Muscle layer of duodenum (tissue), 2 donors: Measurements from ENCODE around the gene SLC25A25.

Experiments used
- H3K27ac ChIP-seq: one replicate; pipeline ENCODE4 v1.7.0; 2013; ENCODE audit warnings: mild to moderate bottlenecking, low read length
- H3K27me3 ChIP-seq: one replicate; pipeline ENCODE4 v1.7.0; 2013; ENCODE audit warnings: low read depth, mild to moderate bottlenecking, control low read depth, low read length
- H3K36me3 ChIP-seq, 2 donors: one replicate each; pipeline ENCODE4 v1.7.0; 2013; ENCODE audit warnings: low read length in 2 of 2, control low read depth in 1 of 2, mild to moderate bottlenecking in 1 of 2; ENCODE audit not compliant: insufficient read depth in 2 of 2, control insufficient read depth in 1 of 2
- H3K4me1 ChIP-seq, 2 donors: one replicate each; pipeline ENCODE4 v1.7.0; 2013; ENCODE audit warnings: low read length in 2 of 2, mild to moderate bottlenecking in 2 of 2, control low read depth in 1 of 2, moderate library complexity in 1 of 2; ENCODE audit not compliant: insufficient read depth in 2 of 2, control insufficient read depth in 1 of 2
- H3K4me3 ChIP-seq, 2 donors: one replicate each; pipeline ENCODE4 v1.7.0; 2013; ENCODE audit warnings: low read length in 2 of 2, low read depth in 1 of 2, mild to moderate bottlenecking in 1 of 2
- H3K9me3 ChIP-seq, 2 donors: one replicate each; pipeline ENCODE4 v1.7.0; 2013; ENCODE audit warnings: low read length in 2 of 2, control low read depth in 1 of 2, mild to moderate bottlenecking in 1 of 2; ENCODE audit not compliant: control insufficient read depth in 1 of 2
- donor health status: healthy.

The SLC25A25 gene

GRCh38 chr9:128101231-128101661 is 33.2 kb downstream of the SLC25A25 start:
- Histone ChIP-seq H3K27me3 (no peaks in the 10 kb centered on the region), H3K4me3 (peak overlapping the region in 1 of 2 donors; percentile 27), H3K36me3 (peaks cover 47 to 54% of the 10 kb centered on the region in 2 donors), H3K9me3 (no peaks in the 10 kb centered on the region), H3K4me1 (peaks cover 6 to 34% of the 10 kb centered on the region in 2 donors), H3K27ac (no peak overlapping the region)

- no peak overlapping the region for H3K27ac ChIP-seq
- peaks cover 51 to 59% of the 10 kb centered on the region in 2 donors for H3K36me3 ChIP-seq
Measured at GRCh38 chr9:128101690-128102089, 33.7 kb downstream of the SLC25A25 start.

DNA sequence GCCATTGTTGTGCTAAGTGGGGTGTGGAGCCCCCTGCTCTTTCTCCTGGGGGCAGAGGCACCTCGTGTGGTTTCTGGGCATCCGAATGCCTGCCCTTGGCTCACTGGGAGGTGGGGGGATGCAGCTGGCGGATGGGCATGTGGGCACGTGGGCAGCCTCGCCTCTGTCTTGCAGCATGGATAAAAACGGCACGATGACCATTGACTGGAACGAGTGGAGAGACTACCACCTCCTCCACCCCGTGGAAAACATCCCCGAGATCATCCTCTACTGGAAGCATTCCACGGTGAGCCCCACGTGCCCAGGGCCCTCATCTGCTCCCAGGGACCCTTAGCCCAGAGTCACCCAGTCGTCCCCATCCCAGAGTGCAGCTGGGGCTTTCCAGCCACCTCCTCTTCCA is 34.2 kb downstream of the SLC25A25 start:
- H3K36me3 ChIP-seq, result peaks cover 56 to 64% of the 10 kb centered on the region in 2 donors
- no peaks in the 10 kb centered on the region for H3K9me3 ChIP-seq
- peaks cover 6 to 34% of the 10 kb centered on the region in 2 donors for H3K4me1 ChIP-seq
- no peak overlapping the region for H3K27ac ChIP-seq
- no peak overlapping the region for H3K4me3 ChIP-seq
- no peaks in the 10 kb centered on the region for H3K27me3 ChIP-seq

More at GRCh38 chr9:128101690-128102089, 33.7 kb downstream of the SLC25A25 start:
- peaks cover 6 to 34% of the 10 kb centered on the region in 2 donors for H3K4me1 ChIP-seq
- no peak overlapping the region for H3K4me3 ChIP-seq
- H3K9me3 ChIP-seq, result no peaks in the 10 kb centered on the region
- H3K27me3 ChIP-seq, result no peaks in the 10 kb centered on the region

GRCh38 chr9:128102861-128103588 is 35.0 kb downstream of the SLC25A25 start:
- Histone ChIP-seq H3K9me3 (no peaks in the 10 kb centered on the region), H3K27ac (peak overlapping the region; percentile 68), H3K36me3 (peaks cover 65 to 72% of the 10 kb centered on the region in 2 donors), H3K4me3 (no peak overlapping the region), H3K4me1 (peaks cover 0 to 26% of the 10 kb centered on the region in 2 donors), H3K27me3 (no peaks in the 10 kb centered on the region)

DNA sequence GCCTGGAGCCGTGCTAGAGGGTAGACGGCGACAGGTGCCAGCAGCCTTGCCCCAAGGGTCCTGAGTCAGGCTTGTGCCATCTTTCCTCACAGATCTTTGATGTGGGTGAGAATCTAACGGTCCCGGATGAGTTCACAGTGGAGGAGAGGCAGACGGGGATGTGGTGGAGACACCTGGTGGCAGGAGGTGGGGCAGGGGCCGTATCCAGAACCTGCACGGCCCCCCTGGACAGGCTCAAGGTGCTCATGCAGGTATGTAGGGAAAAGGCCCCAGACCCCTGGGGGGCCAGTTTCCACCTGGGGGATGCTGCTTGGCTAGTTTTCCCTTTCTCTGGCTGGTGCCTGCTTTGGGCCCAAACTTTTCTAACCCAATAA is 35.5 kb downstream of the SLC25A25 start:
- Histone ChIP-seq H3K9me3 (no peaks in the 10 kb centered on the region), H3K36me3 (peaks cover 69 to 71% of the 10 kb centered on the region in 2 donors), H3K27ac (peak overlapping the region; percentile 68), H3K27me3 (no peaks in the 10 kb centered on the region), H3K4me1 (peaks cover 0 to 24% of the 10 kb centered on the region in 2 donors), H3K4me3 (no peak overlapping the region)

GRCh38 chr9:128104171-128104618 is 36.2 kb downstream of the SLC25A25 start:
- Histone ChIP-seq H3K27me3 (no peaks in the 10 kb centered on the region), H3K36me3 (peaks cover 69 to 70% of the 10 kb centered on the region in 2 donors), H3K4me1 (peaks cover 0 to 21% of the 10 kb centered on the region in 2 donors), H3K4me3 (no peak overlapping the region), H3K27ac (peak overlapping the region; percentile 68), H3K9me3 (no peaks in the 10 kb centered on the region)

GRCh38 chr9:128105538-128106175 is 37.6 kb downstream of the SLC25A25 start:
- Histone ChIP-seq H3K4me1 (peaks cover 0 to 7% of the 10 kb centered on the region in 2 donors), H3K36me3 (peaks cover 67 to 68% of the 10 kb centered on the region in 2 donors), H3K4me3 (no peak overlapping the region), H3K9me3 (no peaks in the 10 kb centered on the region), H3K27ac (no peak overlapping the region), H3K27me3 (no peaks in the 10 kb centered on the region)

- Histone ChIP-seq H3K27me3 (no peaks in the 10 kb centered on the region), H3K27ac (no peak overlapping the region), H3K36me3 (peaks cover 61 to 64% of the 10 kb centered on the region in 2 donors), H3K9me3 (no peaks in the 10 kb centered on the region), H3K4me1 (no peaks in the 10 kb centered on the region), H3K4me3 (no peak overlapping the region)
Measured at GRCh38 chr9:128106181-128106939, 38.3 kb downstream of the SLC25A25 start.

DNA sequence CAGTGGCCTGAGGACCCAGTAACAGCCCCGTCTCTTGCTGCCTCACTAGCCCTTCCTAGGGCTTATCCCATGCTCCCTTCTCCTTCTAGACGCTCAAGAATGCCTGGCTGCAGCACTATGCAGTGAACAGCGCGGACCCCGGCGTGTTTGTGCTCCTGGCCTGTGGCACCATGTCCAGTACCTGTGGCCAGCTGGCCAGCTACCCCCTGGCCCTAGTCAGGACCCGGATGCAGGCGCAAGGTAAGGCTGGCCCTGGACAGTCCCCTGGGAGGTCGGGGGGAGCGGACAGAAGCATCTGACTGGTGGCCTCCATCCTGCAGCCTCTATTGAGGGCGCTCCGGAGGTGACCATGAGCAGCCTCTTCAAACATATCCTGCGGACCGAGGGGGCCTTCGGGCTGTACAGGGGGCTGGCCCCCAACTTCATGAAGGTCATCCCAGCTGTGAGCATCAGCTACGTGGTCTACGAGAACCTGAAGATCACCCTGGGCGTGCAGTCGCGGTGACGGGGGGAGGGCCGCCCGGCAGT is 39.0 kb downstream of the SLC25A25 start:
- no peaks in the 10 kb centered on the region for H3K27me3 ChIP-seq
- no peak overlapping the region for H3K4me3 ChIP-seq
- H3K27ac ChIP-seq, result no peak overlapping the region
- H3K36me3 ChIP-seq, result peaks cover 56 to 60% of the 10 kb centered on the region in 2 donors
- no peaks in the 10 kb centered on the region for H3K4me1 ChIP-seq
- no peaks in the 10 kb centered on the region for H3K9me3 ChIP-seq

GRCh38 chr9:128107468-128108268 is 39.6 kb downstream of the SLC25A25 start:
- H3K27ac ChIP-seq, result no peak overlapping the region
- peaks cover 49 to 53% of the 10 kb centered on the region in 2 donors for H3K36me3 ChIP-seq
- no peaks in the 10 kb centered on the region for H3K27me3 ChIP-seq
- H3K9me3 ChIP-seq, result no peaks in the 10 kb centered on the region
- no peaks in the 10 kb centered on the region for H3K4me1 ChIP-seq
- H3K4me3 ChIP-seq, result no peak overlapping the region
